ENCODE results near the gene MYO10. TPM values are rescaled to one million over a fixed set of nuclear protein-coding genes. Genes with fewer than 3 reads are reported as not detected.

The MYO10 gene
- total RNA-seq, 3 donors from 2014 or later = 0.18 to 0.54 (median 0.40) TPM

DNA sequence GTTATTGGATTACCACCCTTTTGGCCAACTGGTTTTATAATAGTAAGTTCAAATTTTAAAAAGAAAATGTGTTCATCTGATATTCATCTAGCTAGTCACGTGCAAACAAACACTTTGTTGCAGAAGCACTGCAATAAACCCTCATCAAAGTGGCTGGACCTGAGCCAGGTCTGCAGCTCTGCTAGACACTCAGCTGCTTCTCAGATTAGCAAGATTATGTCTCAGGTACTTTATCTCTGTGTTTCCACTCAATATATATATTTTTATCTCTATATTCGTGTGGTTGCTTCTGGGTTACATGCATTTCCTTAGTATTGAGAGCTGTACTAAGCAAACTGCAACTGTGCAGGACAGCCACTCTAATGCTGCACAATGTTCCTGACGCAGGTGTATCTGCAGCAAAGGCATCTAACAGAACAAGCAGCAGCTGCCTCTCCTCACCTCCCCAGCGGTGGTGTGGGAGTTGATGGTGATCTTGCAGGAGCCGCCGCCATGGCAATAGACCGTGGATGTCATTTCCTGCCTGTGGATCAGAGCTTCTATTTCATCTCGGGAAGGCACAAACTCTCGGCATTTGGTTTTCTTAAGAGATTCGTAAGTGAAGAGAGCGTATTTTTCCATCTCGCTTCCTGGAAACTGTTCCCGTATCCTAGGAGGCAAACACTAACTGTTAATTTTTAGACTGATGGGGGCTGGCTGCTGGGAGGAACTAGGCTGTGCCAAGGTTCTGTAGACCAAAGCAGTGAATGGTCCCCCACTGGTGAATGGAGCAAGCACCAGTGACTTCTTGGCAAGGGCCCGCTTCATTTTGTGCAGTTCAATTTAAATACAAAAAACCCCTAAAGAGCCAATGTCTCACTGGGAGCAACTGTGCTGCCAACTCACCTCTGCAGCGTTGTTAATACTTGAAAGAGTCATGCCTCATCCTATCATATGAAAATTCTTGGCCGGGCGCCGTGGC lies 262.6 kb downstream of the MYO10 start:
- Mint-ChIP-seq H3K9me3 (no peaks in the 10 kb centered on the region), H3K36me3 (ENCODE audit: insufficient read depth) (no peaks in the 10 kb centered on the region), H3K27me3 (ENCODE audit: low read depth) (no peaks in the 10 kb centered on the region), H3K4me3 (peak overlapping the region; percentile 57), H3K4me1 (ENCODE audit: low read depth) (peaks cover 16% of the 10 kb centered on the region)
- DNase-seq (no peak), ATAC-seq (peak; percentile 58 to 74)

- H3K9me3 Mint-ChIP-seq = no peaks in the 10 kb centered on the region
- ATAC-seq = no peak
- no peaks in the 10 kb centered on the region for H3K27me3 Mint-ChIP-seq (ENCODE audit: low read depth)
- peaks cover 21% of the 10 kb centered on the region for H3K4me1 Mint-ChIP-seq (ENCODE audit: low read depth)
- no peak overlapping the region for H3K4me3 Mint-ChIP-seq
- H3K36me3 Mint-ChIP-seq (ENCODE audit: insufficient read depth) = no peaks in the 10 kb centered on the region
- DNase-seq = no peak
Measured at GRCh38 chr5:16671208-16671607, 264.9 kb downstream of the MYO10 start.

- no peaks in the 10 kb centered on the region for H3K27me3 Mint-ChIP-seq (ENCODE audit: low read depth)
- no peak for DNase-seq
- no peaks in the 10 kb centered on the region for H3K9me3 Mint-ChIP-seq
- H3K36me3 Mint-ChIP-seq (ENCODE audit: insufficient read depth) = no peaks in the 10 kb centered on the region
- H3K4me3 Mint-ChIP-seq = no peak overlapping the region
- H3K4me1 Mint-ChIP-seq (ENCODE audit: low read depth) = peaks cover 19% of the 10 kb centered on the region
- ATAC-seq = no peak
Measured at GRCh38 chr5:16669776-16670175, 266.3 kb downstream of the MYO10 start.

GRCh38 chr5:16668631-16669030 lies 267.5 kb downstream of the MYO10 start:
- Mint-ChIP-seq H3K36me3 (ENCODE audit: insufficient read depth) (no peaks in the 10 kb centered on the region), H3K4me1 (ENCODE audit: low read depth) (peaks cover 15% of the 10 kb centered on the region), H3K4me3 (no peak overlapping the region), H3K27me3 (ENCODE audit: low read depth) (no peaks in the 10 kb centered on the region), H3K9me3 (no peaks in the 10 kb centered on the region)
- DNase-seq (no peak), ATAC-seq (no peak)

DNA sequence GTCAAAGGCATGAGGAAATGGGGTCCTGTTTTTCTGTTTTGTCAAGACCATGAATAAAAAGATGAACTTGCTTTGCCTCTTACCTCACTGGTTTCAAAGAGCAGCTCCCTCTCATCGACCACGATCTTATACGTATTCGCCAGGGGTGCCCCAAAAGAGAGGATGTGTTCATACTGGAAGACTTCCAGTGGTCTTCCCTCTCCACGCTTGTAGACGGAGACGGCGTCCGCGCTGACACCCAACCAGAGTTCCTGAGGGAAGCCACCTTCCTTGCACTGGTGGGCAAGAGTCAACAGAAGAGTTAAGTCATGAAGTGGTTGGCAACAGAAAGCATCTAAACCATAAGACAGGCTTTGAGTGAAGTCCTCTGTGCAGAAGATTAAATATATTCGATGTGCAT lies 267.9 kb downstream of the MYO10 start:
- no peaks in the 10 kb centered on the region for H3K27me3 Mint-ChIP-seq (ENCODE audit: low read depth)
- no peaks in the 10 kb centered on the region for H3K36me3 Mint-ChIP-seq (ENCODE audit: insufficient read depth)
- H3K9me3 Mint-ChIP-seq = no peaks in the 10 kb centered on the region
- no peak overlapping the region for H3K4me3 Mint-ChIP-seq
- ATAC-seq = no peak
- DNase-seq = no peak
- peaks cover 12% of the 10 kb centered on the region for H3K4me1 Mint-ChIP-seq (ENCODE audit: low read depth)

DNA sequence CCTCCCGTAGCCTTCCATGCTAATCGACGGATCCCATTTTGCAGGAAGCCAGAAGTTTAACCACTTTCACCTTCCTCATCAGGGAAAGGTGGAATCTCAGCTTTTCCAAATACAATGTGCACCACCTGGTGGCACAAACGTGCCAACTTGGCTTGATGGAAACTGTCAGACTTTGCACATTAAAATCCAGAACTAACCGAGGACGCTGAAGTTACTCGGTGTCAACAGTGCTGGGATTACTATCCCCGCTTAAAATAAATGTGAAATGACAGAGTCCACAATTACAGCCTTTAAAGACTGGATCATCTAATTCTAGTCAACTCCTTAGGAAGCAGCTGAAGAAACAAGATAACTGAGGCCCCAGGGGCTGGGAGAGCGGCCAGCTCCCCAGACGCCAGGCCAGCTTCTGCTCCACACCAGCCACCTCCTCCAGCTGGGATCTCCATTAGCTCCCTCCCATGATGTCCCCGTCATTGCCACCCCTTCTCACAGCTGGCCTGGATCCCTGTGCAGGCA lies 269.1 kb downstream of the MYO10 start:
- Mint-ChIP-seq H3K4me1 (ENCODE audit: low read depth) (peaks cover 5% of the 10 kb centered on the region), H3K9me3 (no peaks in the 10 kb centered on the region), H3K36me3 (ENCODE audit: insufficient read depth) (no peaks in the 10 kb centered on the region), H3K4me3 (no peak overlapping the region), H3K27me3 (ENCODE audit: low read depth) (no peaks in the 10 kb centered on the region)
- ATAC-seq = peak in 1 of 2 donors; percentile 41
- no peak for DNase-seq

DNA sequence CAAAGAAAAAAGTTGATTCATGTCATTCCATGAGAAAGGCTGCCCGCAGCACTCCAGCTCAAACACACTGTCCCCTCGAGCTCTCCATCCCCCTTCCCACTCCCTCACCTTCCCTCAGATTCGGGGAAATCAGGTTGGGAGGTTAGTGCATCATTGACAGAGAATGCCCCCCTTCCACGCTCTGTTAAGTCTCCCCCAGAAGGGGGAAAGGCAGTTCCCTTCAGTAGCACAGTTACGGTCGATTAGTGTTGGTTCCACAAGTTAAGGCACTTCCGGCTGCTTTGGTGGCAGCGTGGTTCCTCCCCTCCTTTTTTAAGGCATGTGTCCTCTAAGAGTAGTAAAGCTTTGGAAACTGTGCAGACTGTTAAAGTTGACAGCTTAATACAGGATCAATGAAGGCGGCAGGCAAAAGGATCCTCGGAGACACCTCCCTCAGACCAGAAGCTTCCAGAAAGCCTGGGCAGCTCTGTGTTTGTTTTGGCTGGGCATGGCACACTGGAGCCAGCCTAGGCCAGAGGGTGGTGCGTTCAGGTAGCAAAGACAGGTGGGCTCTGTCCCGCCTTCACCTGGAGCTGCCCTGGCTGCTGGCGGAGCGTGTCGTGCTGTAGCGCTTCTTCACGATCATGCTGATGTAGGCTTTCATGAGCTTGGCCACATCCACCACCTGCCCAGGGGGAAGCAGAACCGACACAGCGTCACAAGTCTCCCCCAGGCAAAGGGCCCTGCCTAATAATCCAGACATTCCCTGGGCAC lies 269.8 kb downstream of the MYO10 start:
- DNase-seq (no peak), ATAC-seq (peak in 1 of 2 donors; percentile 25)
- peaks cover 5% of the 10 kb centered on the region for H3K4me1 Mint-ChIP-seq (ENCODE audit: low read depth)
- no peaks in the 10 kb centered on the region for H3K27me3 Mint-ChIP-seq (ENCODE audit: low read depth)
- no peak overlapping the region for H3K4me3 Mint-ChIP-seq
- H3K9me3 Mint-ChIP-seq = no peaks in the 10 kb centered on the region
- no peaks in the 10 kb centered on the region for H3K36me3 Mint-ChIP-seq (ENCODE audit: insufficient read depth)

DNA sequence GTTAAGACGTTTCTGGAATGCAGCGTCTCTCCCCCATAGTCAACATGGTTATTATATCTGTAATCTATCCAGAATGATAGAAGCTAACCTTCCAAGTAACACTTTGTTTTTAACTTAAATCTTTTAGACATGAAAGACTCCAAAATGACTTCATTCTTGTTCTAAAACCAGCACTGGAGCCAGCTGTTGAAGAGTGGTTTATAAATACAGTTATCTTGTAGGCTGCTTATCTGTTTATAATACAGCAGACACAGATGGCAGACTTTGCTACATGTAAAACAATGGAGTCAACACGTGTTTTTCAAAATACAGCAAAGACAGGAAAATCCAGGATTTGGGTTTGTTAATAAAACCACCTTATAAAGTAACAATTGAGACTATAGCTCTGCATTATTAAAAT lies 270.5 kb downstream of the MYO10 start:
- ATAC-seq = no peak
- Mint-ChIP-seq H3K4me1 (ENCODE audit: low read depth) (peaks cover 5% of the 10 kb centered on the region), H3K36me3 (ENCODE audit: insufficient read depth) (no peaks in the 10 kb centered on the region), H3K4me3 (no peak overlapping the region), H3K9me3 (no peaks in the 10 kb centered on the region), H3K27me3 (ENCODE audit: low read depth) (no peaks in the 10 kb centered on the region)
- no peak for DNase-seq

DNA sequence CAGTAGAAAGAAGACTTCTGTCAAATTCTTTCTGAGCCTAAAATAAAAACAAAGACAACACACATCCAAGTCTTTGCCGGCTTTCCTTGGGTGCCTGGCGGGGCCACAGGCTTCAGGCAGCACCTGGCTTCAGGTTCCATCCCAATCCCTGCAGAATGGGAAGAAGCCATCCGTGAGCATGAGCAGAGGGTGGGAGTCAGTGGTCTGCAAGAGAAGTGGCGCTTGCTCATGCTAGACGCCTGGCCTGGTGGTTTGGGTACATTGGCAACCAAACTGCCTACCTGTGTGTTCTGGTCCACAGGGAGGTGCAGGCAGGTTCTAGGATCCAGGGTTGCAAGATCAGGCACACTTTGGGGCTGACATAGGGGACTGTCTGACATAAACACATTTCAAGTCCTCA lies 271.7 kb downstream of the MYO10 start:
- DNase-seq = no peak
- Mint-ChIP-seq H3K27me3 (ENCODE audit: low read depth) (no peaks in the 10 kb centered on the region), H3K36me3 (ENCODE audit: insufficient read depth) (no peaks in the 10 kb centered on the region), H3K4me3 (no peak overlapping the region), H3K4me1 (ENCODE audit: low read depth) (peaks cover 5% of the 10 kb centered on the region), H3K9me3 (no peaks in the 10 kb centered on the region)
- no peak for ATAC-seq

GRCh38 chr5:16663840-16664239 lies 272.2 kb downstream of the MYO10 start:
- Mint-ChIP-seq H3K4me3 (no peak overlapping the region), H3K4me1 (ENCODE audit: low read depth) (peaks cover 5% of the 10 kb centered on the region), H3K9me3 (no peaks in the 10 kb centered on the region), H3K27me3 (ENCODE audit: low read depth) (no peaks in the 10 kb centered on the region), H3K36me3 (ENCODE audit: insufficient read depth) (no peaks in the 10 kb centered on the region)
- DNase-seq (no peak), ATAC-seq (no peak)

- Mint-ChIP-seq H3K27me3 (ENCODE audit: low read depth) (no peaks in the 10 kb centered on the region), H3K4me1 (ENCODE audit: low read depth) (peaks cover 2% of the 10 kb centered on the region)
- ATAC-seq = no peak
Measured at GRCh38 chr5:16661713-16662112, 274.4 kb downstream of the MYO10 start.

DNA sequence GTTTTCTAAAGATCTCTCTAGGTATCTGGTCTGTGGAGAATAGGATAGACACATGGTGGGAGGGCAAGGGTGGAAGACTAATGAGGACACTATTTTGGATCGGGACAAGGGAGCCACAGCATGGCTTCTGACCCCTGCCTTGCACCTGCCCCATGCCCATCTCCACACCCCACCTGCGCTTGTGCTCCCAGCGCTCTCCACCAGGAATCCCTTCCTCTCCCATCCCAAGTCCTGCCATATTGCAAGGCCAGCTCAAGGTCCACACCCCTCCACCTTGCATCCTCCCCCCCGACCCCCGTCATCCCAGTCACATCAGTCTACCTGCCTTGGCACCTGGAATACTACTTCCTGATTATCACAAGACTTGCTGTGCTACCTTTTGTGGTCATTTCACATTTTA lies 275.1 kb downstream of the MYO10 start:
- no peaks in the 10 kb centered on the region for H3K9me3 Mint-ChIP-seq
- H3K27me3 Mint-ChIP-seq (ENCODE audit: low read depth) = no peaks in the 10 kb centered on the region
- DNase-seq (no peak), ATAC-seq (no peak)
- no peaks in the 10 kb centered on the region for H3K36me3 Mint-ChIP-seq (ENCODE audit: insufficient read depth)
- H3K4me1 Mint-ChIP-seq (ENCODE audit: low read depth) = no peaks in the 10 kb centered on the region
- H3K4me3 Mint-ChIP-seq = no peak overlapping the region

More at GRCh38 chr5:16661713-16662112, 274.4 kb downstream of the MYO10 start:
- Mint-ChIP-seq H3K4me3 (no peak overlapping the region), H3K36me3 (ENCODE audit: insufficient read depth) (no peaks in the 10 kb centered on the region), H3K9me3 (no peaks in the 10 kb centered on the region)
- no peak for DNase-seq

GRCh38 chr5:16659536-16659935 lies 276.6 kb downstream of the MYO10 start:
- Mint-ChIP-seq H3K4me3 (no peak overlapping the region), H3K4me1 (ENCODE audit: low read depth) (peaks cover 3% of the 10 kb centered on the region), H3K9me3 (no peaks in the 10 kb centered on the region), H3K27me3 (ENCODE audit: low read depth) (no peaks in the 10 kb centered on the region), H3K36me3 (ENCODE audit: insufficient read depth) (no peaks in the 10 kb centered on the region)
- DNase-seq (no peak), ATAC-seq (no peak)

DNA sequence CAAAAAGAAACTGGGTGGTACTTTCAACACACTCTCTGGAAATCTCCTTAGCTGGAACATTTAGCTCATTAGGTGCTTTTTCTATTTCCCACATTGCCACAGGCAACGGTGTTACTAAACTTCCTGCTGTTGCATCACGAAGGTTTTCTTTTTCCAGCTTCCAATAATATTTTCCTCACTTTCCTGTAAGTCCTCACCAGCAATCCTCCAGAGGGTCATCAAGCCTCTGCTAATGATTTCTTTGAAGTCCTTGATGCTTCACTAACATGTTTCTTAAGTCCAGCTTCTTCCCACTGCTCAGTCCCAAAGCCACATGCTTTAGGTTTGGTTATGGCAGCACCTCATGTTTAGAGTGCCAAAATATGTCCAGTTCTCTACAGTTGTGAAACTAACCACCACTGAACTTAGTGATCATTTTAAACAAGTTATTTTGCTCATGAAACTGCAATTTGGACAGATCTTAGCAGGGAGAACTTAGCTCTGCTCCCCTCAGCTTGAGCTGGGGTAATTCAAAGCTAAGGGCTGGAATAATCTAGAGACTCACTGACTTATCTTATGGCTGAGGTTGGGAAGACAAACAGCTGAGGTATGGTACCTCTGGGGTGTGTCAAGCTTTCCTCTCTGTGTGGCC lies 279.4 kb downstream of the MYO10 start:
- H3K9me3 Mint-ChIP-seq = no peaks in the 10 kb centered on the region
- H3K36me3 Mint-ChIP-seq (ENCODE audit: insufficient read depth) = no peaks in the 10 kb centered on the region
- ATAC-seq (no peak), DNase-seq (no peak)
- H3K4me3 Mint-ChIP-seq = no peak overlapping the region
- H3K27me3 Mint-ChIP-seq (ENCODE audit: low read depth) = no peaks in the 10 kb centered on the region
- H3K4me1 Mint-ChIP-seq (ENCODE audit: low read depth) = peaks cover 3% of the 10 kb centered on the region
